HepG2 (cell line): ENCODE data around the gene KCNK7. TPM values are rescaled to one million over a fixed set of nuclear protein-coding genes. Genes with fewer than 3 reads are reported as not detected.

Experiments
- CBX1 ChIP-seq: IDR thresholded peaks from one replicate; pipeline ENCODE4 v1.6.1; 2016; ENCODE audit warnings: antibody characterized with exemption, low read depth
- FLYWCH1 ChIP-seq: sonication (generic); formaldehyde crosslinking; IDR thresholded peaks from 2 replicates; pipeline ENCODE4 v1.8.1; 2023; ENCODE audit warnings: mild to moderate bottlenecking, missing genetic modification reagents
- ISX ChIP-seq: sonication (generic); formaldehyde crosslinking; conservative IDR thresholded peaks from 2 replicates; pipeline ENCODE4 v1.5.0; 2020; ENCODE audit warnings: missing genetic modification reagents
- MEIS1 ChIP-seq: sonication (generic); formaldehyde crosslinking; IDR thresholded peaks from 2 replicates; pipeline ENCODE4 v1.9.0; 2021; ENCODE audit warnings: mild to moderate bottlenecking, missing genetic modification reagents, moderate library complexity, borderline replicate concordance
- NFATC3 ChIP-seq: sonication (generic); formaldehyde crosslinking; IDR thresholded peaks from 2 replicates; pipeline ENCODE4 v1.5.1; 2020; ENCODE audit warnings: mild to moderate bottlenecking, missing genetic modification reagents
- NFKBIZ ChIP-seq: IDR thresholded peaks from 2 replicates; pipeline ENCODE4 v1.6.1; 2018; ENCODE audit warnings: missing genetic modification reagents, missing compliant biosample characterization
- PHF20 ChIP-seq: sonication (generic); formaldehyde crosslinking; IDR thresholded peaks from 2 replicates; pipeline ENCODE4 v1.5.0; 2020; ENCODE audit warnings: mild to moderate bottlenecking, missing genetic modification reagents
- PHF5A ChIP-seq: IDR thresholded peaks from one replicate; pipeline ENCODE4 v1.6.1; 2018; ENCODE audit warnings: low read depth, missing genetic modification reagents; ENCODE audit not compliant: unreplicated experiment
- REPIN1 ChIP-seq: sonication (generic); formaldehyde crosslinking; IDR thresholded peaks from 2 replicates; pipeline ENCODE4 v1.8.0; 2022; ENCODE audit warnings: missing genetic modification reagents, low read depth, mild to moderate bottlenecking, borderline replicate concordance
- RFXAP ChIP-seq: sonication (generic); formaldehyde crosslinking; IDR thresholded peaks from 2 replicates; pipeline ENCODE4 v1.4.0; 2020; ENCODE audit warnings: missing genetic modification reagents, borderline replicate concordance
- SIN3B ChIP-seq: fragments of 150-350 bp; IDR thresholded peaks from 2 replicates; pipeline ENCODE4 v1.6.1; 2014; ENCODE audit warnings: low read length
- SNAI1 ChIP-seq: sonication (generic); formaldehyde crosslinking; IDR thresholded peaks from 2 replicates; pipeline ENCODE4 v1.5.0; 2020; ENCODE audit warnings: mild to moderate bottlenecking, missing genetic modification reagents, borderline replicate concordance
- ZFP90 ChIP-seq: sonication (generic); formaldehyde crosslinking; IDR thresholded peaks from 2 replicates; pipeline ENCODE4 v1.8.0; 2022; ENCODE audit warnings: missing genetic modification reagents, mild to moderate bottlenecking, inconsistent platforms, borderline replicate concordance
- ZKSCAN5 ChIP-seq: sonication (generic); formaldehyde crosslinking; IDR thresholded peaks from 2 replicates; pipeline ENCODE4 v1.5.1; 2020; ENCODE audit warnings: mild to moderate bottlenecking, missing genetic modification reagents
- ZNF20 ChIP-seq: sonication (generic); formaldehyde crosslinking; IDR thresholded peaks from 2 replicates; pipeline ENCODE4 v1.4.0; 2020; ENCODE audit warnings: mild to moderate bottlenecking, moderate library complexity, missing genetic modification reagents
- ZNF235 ChIP-seq: sonication (generic); formaldehyde crosslinking; IDR thresholded peaks from 2 replicates; pipeline ENCODE4 v1.8.1; 2023; ENCODE audit warnings: mild to moderate bottlenecking, missing genetic modification reagents, borderline replicate concordance
- ZNF441 ChIP-seq: sonication (generic); formaldehyde crosslinking; IDR thresholded peaks from 2 replicates; pipeline ENCODE4 v1.7.0; 2021; ENCODE audit warnings: missing genetic modification reagents, borderline replicate concordance
- polyA plus RNA-seq, 8 experiments: library from polyadenylated mRNA; depleted of rRNA in 3 of 8; stranded (reverse) in 7 of 8; unstranded in 1 of 8; fragments of >200 nt; fragmentation: Illumina TruSeq in 4 of 8; extraction: Trizol in 4 of 8; gene quantifications; 2 replicates each; pipeline versions ENCODE4 v1.2.1 to v1.2.3, GENCODE V29; 2011 to 2016; ENCODE audit warnings: low read depth in 4 of 8, missing spikeins in 1 of 8, mixed read lengths in 1 of 8; ENCODE audit not compliant: insufficient read depth in 1 of 8
- total RNA-seq, 5 experiments: library from RNA; depleted of rRNA; stranded (reverse); fragments of >200 nt; fragmentation: Illumina TruSeq; extraction: Trizol; gene quantifications; 2 replicates each; pipeline ENCODE4 v1.2.3, GENCODE V29; 2016; ENCODE audit warnings: low read depth in 1 of 5
- TF ChIP-seq, protein P1 (sequence below): sonication (generic); formaldehyde crosslinking; conservative IDR thresholded peaks from 2 replicates; pipeline ENCODE4 v1.8.1; 2023; ENCODE audit warnings: missing genetic modification reagents
- TF ChIP-seq, protein P2 (sequence below): sonication (generic); formaldehyde crosslinking; IDR thresholded peaks from 2 replicates; pipeline ENCODE4 v1.5.0; 2020; ENCODE audit warnings: missing genetic modification reagents
- TF ChIP-seq, protein P3 (sequence below): sonication (generic); formaldehyde crosslinking; IDR thresholded peaks from 2 replicates; pipeline ENCODE4 v1.5.1; 2020; ENCODE audit warnings: missing genetic modification reagents, mild to moderate bottlenecking, borderline replicate concordance
- TF ChIP-seq, protein P4 (sequence below): sonication (generic); formaldehyde crosslinking; IDR thresholded peaks from 2 replicates; pipeline ENCODE4 v1.4.0; 2020; ENCODE audit warnings: low read depth, mild to moderate bottlenecking, missing genetic modification reagents

The KCNK7 gene
- total and polyA plus RNA-seq, 2 of the 13 experiments (the other 11 are each of a cell fraction or from before 2014, with no cell fraction given), result 0.11 TPM; not detected in 1

DNA sequence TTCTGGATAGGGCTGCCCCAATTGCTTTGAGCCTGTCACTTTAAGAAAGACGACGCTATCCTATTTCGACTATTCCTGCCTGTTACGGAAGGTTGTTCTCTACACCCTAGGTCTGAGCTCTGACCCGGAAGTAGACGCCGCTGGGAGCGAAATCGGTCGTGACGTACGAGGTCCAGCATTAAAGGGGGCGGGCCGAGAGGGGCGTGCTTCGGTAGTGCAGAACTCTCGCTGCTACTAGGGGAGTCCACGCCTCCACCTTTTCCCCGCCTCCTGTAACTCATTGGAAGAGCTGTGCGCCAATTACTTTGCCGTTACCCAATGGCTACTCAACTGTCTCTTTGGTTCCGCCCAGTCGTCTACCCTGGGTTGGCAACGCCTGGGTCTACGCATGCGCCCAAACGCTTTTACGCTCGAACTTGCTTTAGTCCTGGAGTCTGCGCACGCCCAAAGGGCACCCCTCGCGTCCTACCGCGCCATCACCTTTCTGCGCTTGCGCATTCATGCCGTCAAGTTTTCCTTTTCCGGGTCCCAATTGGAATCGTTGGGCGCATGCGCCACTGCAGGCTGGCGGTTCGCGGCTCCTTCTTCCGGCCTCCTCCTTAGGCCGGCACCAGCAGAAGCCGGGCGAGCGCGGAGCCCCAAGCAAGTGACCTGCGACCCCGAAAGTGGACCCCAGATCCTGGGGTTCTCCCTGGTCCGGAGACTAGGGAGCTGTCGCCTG is 19.8 kb upstream of the KCNK7 start, which contains the start of gene PCNX3 (continued):
- TF ChIP-seq, protein P1, sequence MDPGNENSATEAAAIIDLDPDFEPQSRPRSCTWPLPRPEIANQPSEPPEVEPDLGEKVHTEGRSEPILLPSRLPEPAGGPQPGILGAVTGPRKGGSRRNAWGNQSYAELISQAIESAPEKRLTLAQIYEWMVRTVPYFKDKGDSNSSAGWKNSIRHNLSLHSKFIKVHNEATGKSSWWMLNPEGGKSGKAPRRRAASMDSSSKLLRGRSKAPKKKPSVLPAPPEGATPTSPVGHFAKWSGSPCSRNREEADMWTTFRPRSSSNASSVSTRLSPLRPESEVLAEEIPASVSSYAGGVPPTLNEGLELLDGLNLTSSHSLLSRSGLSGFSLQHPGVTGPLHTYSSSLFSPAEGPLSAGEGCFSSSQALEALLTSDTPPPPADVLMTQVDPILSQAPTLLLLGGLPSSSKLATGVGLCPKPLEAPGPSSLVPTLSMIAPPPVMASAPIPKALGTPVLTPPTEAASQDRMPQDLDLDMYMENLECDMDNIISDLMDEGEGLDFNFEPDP, result no peak
- TF ChIP-seq PHF5A (CRISPR knock-in tag) (peak; percentile 65), MEIS1 (CRISPR knock-in tag) (peak; percentile 73; the same call in 1 of the 2 replicates), FLYWCH1 (CRISPR knock-in tag) (no peak), PHF20 (CRISPR knock-in tag) (peak; percentile 90), NFATC3 (CRISPR knock-in tag) (no peak), ZFP90 (0 out of 2 replicates have a peak, but pooled peaks have one; percentile 11), ZNF20 (no peak), RFXAP (CRISPR knock-in tag) (peak; percentile 18; the same call in 1 of the 2 replicates), ISX (CRISPR knock-in tag) (no peak), ZKSCAN5 (CRISPR knock-in tag) (no peak), SNAI1 (CRISPR knock-in tag) (no peak), REPIN1 (peak; percentile 53; the same call in 1 of the 2 replicates), ZNF235 (no peak), CBX1 (no peak), ZNF441 (CRISPR knock-in tag) (no peak), NFKBIZ (CRISPR knock-in tag) (no peak), SIN3B (0 out of 2 replicates have a peak, but pooled peaks have one; percentile 36)
- TF ChIP-seq, protein P2, sequence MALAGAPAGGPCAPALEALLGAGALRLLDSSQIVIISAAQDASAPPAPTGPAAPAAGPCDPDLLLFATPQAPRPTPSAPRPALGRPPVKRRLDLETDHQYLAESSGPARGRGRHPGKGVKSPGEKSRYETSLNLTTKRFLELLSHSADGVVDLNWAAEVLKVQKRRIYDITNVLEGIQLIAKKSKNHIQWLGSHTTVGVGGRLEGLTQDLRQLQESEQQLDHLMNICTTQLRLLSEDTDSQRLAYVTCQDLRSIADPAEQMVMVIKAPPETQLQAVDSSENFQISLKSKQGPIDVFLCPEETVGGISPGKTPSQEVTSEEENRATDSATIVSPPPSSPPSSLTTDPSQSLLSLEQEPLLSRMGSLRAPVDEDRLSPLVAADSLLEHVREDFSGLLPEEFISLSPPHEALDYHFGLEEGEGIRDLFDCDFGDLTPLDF (CRISPR knock-in tag), result peak; percentile 56; the same call in 1 of the 2 replicates
- TF ChIP-seq, protein P3, sequence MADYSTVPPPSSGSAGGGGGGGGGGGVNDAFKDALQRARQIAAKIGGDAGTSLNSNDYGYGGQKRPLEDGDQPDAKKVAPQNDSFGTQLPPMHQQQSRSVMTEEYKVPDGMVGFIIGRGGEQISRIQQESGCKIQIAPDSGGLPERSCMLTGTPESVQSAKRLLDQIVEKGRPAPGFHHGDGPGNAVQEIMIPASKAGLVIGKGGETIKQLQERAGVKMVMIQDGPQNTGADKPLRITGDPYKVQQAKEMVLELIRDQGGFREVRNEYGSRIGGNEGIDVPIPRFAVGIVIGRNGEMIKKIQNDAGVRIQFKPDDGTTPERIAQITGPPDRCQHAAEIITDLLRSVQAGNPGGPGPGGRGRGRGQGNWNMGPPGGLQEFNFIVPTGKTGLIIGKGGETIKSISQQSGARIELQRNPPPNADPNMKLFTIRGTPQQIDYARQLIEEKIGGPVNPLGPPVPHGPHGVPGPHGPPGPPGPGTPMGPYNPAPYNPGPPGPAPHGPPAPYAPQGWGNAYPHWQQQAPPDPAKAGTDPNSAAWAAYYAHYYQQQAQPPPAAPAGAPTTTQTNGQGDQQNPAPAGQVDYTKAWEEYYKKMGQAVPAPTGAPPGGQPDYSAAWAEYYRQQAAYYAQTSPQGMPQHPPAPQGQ, result no peak
- TF ChIP-seq, protein P4, sequence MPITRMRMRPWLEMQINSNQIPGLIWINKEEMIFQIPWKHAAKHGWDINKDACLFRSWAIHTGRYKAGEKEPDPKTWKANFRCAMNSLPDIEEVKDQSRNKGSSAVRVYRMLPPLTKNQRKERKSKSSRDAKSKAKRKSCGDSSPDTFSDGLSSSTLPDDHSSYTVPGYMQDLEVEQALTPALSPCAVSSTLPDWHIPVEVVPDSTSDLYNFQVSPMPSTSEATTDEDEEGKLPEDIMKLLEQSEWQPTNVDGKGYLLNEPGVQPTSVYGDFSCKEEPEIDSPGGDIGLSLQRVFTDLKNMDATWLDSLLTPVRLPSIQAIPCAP (CRISPR knock-in tag), result no peak
